NCI-H1105 (cell line): ENCODE measurements around the gene ATG10.

ENCODE experiments used
- DNase-seq: peaks from one replicate; lab custom pipeline; 2025; lab: John Stamatoyannopoulos, UW

The ATG10 gene

DNA sequence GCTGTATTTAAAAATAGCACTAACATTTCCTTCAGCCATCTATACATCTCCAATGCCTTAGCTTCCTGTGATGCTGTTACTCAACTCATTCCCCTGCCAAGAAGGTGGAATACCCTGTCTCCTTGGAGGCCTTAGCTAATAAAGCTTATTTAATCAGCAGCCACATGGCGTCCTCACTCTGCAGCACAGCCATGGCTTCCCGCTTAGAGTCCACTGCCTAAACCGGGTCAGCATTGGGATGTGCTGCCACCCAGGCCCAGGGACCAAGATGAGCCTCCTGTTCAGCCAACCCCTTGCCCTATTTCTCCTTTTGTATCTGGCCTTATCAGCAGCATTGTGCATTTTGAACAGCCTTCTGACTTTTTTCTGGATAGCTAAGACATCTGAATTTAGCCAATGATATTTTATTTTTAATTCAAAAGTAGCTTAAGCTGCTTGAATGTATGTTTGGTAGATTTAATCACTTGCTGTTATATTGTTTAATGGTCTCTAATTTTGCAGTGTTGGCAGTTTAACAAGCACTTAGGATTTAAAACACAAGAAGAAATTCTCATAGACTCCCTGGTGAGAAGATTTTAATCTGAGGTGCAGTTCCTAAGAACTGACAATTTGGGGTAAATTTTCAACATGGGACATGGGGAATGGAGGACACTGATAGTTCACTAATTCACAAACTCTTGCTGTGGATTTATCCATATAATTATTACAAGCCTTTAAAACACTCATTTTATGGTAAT, 193.3 kb downstream of the ATG10 start:
- DNase-seq: no peak

DNA sequence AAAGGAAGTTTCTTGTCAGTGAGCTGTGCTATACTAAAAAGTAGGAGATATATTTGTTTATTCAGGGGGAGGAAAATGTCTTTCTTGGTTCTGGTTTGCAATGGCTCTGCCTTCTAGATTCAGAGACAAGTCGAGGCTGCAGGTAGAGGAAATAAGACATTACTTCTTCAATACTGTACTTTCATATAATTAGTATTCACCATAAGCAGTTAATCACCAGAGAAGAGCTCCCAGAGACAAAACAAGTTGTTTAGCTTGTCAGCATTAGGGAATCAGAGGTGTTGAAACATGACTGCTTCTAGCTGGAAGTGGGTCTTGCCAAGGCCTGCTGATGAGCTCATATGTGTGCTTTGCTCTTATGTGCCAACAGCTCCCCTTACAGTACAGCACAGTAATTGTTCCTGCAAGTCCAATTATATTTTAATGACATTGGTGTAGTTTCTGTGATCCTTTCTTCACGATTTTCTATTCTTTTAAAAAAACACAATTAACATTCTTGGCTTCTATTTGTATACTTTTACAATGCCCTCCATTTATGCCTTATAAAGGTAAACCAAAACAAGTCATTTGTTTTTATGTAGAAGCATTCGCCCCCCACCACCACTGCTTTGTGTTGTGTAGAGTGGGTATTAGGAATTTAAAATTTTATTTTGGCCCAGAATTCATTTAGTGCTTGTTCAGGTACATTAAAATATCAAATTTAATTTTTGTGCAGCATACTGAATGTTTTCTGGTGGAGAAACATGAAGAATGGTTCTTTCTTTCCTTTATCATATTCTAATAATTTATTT, 194.1 kb downstream of the ATG10 start:
- DNase-seq: peak; percentile 61

DNA sequence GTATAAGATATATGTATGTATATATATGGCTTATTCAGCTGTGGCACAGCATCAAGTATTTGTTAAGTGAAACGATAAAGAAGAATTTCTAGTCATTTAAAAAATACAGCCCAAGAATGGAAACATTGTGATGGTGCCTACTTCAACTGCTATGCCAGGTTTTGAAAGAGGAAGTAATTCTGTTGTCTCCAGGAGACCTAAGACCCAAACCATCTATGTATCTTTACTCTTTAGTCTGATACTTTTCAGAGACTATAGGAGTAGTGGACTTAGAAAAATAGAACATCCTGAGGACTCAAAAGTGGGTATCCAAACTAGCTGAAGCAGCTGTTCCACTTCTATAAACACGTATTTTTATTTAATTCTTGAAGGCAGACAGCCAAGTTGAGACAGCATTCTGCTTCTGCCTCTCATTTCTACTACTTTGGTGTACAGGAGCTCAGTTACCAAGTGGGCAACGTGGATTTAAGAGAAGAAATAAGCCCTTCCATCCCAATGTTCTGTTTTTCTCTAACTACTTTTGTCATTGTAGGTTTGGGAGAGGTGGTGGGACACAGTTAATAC, 195.6 kb downstream of the ATG10 start:
- DNase-seq: no peak

DNA sequence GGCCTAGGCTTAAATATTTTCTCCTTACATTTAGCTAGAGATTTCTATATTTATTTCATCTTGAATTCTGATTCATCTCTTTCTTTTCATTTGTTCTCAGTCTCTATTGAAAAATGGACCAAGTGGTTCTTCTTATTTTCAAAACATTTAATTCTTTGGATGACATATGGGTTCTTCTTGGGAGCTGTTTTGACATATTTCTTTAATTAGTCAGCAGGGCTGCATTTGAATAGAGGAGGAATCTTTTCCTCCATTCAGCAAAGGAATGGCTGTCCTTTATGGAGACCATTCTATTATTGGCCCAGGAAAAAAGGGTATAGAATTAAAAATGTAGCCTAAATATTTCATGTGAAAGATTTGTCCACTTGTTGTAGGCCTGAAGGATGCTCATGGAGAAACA, 196.5 kb downstream of the ATG10 start:
- no peak for DNase-seq

DNA sequence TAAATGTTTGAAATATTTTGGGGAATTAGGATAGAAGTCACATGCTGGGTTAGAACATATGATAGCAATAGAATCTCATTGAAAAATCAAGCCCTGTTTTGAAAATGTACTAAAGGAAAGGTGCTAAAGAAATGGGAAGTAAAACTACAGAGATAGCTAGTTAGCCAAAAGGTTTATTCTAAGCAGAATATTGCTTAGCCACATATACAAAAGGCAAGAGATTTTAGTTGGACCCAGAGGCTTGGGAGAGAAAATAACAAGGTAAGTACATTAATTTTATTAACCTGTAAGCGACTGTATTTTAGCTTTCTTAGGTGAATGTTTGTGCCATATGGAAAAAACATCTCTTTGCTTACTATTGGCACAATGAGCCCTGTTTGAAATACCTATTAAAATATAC, 198.1 kb downstream of the ATG10 start:
- no peak for DNase-seq

DNA sequence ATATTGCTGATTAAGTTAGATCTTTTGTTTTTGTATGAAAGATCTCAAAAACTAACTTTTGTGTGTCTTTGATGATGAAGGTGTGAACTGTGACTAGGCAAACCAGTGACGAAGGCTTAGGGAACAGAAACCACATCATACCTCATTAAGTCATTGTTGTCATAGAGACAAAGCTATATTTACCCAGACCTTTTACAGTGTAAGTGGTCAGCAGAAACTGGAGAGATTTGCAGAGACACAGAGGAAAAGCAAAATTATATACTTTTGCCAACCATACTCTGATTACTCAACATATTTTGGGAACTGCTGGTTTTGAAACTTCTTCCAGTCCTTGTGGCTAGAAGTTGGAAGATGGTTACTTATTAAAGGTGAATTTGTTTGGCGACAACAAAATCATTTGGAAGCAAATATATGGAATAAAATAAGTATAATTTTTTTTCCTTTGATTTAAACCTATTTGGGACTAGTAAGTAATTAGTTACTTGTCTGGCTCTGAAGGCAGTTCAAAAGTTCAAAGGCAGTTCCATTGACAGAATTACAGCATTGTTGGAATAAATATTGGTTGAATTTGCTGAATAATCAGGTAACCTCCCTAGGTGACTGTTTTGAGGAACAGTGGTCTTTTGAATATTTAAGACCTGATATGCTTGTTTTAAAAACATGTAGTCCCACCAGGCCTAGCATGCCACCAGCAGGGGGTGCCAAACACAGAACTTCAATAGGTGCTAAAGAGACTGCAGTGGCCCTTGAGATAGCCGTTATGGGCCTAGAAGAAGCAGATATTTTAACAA, 202.5 kb downstream of the ATG10 start:
- DNase-seq: peak; percentile 4

DNA sequence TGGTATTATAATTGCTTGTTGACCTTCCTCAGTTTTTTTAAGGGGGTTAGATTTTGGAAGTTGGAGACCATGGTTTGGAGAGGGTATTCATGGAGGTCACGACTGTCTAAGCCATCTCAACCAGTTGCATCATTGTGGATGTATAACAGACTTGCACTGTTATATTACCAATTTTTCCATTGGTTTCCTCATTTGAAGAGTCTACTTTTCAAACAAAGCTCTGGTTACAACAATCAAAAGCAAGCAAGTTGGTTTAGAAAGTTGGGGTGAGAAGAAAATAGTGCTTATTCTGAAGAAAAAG, 203.0 kb downstream of the ATG10 start:
- no peak for DNase-seq

DNA sequence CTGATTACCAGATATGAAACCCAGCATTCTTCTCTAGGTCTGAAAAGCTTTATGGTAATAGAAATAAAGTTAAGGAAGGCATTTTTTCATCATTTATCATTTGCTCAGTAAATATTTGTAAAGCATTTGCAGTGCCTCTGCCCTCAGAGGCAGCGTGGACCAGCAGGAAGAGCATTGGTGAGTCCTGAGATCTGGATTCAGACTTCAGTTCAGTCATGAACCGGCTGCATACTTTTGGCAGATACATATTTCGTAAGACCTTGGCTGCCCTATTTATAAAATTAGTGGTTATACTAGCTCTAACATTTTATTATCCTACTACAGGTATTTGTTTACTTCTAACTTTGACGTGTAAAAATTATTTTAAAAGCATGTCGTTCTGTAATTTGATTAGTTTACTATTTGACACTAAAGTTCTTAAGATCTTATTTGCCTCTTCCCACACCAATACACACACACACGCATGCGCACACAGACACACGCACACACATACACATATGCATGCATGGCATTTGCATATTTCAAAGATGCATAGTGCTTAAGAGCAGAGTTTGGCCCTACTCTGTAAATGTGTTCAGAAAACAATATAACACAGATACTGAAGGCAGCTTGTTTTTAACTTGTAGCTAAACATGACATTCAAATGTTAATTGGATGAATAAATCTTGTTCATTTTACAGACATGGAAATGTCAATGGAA, 204.4 kb downstream of the ATG10 start:
- DNase-seq: no peak

DNA sequence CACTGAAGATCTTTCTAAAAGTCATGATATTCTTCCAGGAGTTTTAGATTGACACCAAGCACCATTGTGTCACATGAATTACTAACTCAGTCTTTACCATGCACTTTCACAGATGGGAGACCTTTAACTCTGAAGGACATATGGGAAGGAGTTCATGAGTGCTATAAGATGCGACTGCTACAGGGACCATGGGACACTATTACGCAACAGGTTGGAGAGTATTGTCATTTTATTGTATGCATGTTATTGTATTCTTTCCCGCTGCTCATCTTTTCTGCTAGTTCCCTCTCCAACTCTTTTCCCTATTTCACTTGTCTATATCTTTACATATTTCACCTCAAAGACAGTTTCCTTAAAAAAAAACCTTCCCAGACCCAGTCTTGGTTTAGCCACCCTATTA, 206.6 kb downstream of the ATG10 start:
- DNase-seq: no peak

DNA sequence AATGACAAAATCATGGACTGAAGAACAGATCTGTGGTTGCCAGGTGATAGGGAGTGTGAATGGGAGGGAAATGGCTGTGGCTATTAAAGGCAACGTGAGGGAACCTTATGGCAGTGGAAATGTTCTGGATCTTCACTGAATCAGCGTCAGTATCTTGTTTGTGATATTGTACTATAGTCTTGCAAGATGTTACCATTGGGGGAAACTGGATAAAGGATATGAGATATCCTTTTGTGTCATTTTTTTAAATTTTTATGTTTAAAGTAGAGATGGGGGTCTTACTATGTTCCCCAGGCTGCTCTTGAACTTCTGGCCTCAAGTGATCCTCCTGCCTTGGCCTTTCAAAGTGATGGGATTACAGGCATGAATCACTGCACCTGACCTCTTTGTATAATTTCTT, 210.8 kb downstream of the ATG10 start:
- no peak for DNase-seq

DNA sequence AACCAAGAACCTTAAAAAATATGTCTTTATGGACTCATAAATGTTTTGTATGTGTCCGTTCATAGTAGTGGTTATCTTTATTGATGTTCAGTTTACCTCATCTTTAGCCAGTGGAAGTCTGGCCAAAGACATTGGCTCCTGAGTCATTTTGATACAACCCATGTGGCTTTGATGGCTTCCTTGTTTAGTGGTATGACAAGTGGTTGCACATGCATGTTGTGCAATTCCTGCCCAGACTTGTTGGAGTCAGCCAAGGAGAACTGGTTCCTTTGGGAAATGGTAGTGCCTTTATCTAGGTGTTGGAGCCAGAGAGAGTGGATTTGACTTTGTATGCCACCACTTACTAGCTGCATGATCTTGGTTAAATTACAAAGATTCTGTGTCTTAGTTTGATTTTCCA, 212.0 kb downstream of the ATG10 start:
- no peak for DNase-seq

DNA sequence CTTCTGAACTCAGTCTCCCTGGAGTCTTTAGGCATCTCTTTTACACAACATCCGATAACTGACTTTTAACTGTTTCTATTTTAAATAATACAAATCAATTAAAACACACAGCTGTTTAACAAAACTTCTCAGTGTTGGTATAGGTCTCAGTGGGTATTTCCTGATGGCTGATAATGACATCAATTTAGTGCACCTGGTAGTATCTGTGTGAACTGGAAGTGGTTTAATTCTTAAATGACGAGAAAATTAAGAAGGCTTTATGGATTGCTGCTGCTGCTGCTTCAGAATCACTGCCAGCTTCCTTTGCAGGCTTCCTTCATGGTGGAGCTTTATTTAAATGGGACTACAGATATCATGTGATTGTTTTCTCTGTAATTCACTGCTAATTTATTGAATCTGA, 214.0 kb downstream of the ATG10 start:
- DNase-seq: no peak

DNA sequence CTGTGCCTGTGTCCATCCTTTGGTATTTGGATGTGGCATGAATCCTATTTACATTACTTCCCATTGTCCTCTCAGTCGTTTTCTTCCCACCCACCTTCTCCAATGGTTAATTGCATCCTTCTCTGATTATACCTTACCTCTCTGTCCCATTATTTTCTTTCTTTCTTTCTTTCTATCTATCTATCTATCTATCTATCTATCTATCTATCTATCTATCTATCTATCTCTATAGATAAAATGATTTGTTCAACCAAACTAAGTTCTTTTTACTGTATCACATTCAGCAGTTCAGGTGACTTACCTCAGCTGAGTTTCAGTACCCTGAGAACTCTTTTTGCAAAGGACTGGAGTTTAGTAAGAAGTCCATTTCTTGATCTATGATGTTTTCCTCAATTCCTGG, 225.7 kb downstream of the ATG10 start:
- no peak for DNase-seq

DNA sequence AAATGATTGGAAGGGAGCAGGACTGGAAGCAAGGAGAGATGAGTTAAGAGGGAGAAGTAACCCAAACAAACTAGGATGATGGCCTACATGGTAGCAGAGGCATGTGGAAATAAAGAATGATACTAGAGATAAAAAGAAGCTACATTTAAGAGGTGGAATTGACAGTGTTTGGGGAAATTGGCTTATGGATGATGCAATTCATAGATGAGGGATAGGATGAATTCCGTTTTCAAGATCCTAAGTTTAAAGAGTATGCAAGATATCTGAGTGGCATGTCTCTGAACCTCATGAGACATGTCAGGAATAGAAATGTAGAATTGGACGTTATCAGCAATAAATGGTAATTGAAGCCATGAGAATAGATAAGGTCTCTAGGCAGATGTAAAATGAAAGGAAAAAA, 232.7 kb downstream of the ATG10 start:
- DNase-seq: no peak

DNA sequence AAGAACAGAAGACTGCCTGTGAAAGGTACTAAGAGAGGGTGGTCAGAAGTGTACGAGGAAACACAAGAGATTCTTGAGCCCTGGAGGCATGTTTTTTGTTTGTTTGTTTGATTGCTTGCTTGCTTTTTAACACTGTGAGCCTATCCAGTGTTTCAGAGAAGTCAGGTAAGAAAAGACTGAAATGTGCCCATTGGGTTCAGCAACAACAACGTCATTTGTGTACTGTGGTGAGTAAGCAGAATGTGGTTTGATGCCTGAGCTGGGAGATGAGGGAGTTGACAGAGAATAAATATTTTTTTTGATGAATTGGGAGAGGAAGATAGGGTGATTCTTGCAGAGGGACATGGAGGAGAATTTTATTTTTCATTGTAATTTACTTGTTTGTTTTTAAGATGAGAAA, 233.2 kb downstream of the ATG10 start:
- DNase-seq: no peak

DNA sequence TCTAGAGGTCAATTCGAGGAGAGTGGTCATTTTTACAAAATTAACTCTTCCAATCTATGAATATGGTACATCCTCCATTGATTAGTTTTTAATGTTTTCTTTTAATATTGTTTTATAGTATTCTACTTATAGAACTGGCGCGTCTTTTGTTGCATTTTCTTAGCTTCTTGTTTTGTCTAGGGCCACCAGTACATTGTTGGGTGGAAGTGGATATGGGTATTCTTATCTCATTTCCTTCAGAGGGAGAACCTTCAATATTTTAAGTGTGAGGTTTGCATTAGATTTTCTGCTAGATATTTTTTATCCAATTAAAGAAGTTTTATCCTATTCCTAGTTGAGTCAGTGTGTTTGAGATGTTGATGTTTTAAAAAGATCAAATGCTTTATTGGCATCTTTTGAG, 236.5 kb downstream of the ATG10 start:
- DNase-seq: no peak

DNA sequence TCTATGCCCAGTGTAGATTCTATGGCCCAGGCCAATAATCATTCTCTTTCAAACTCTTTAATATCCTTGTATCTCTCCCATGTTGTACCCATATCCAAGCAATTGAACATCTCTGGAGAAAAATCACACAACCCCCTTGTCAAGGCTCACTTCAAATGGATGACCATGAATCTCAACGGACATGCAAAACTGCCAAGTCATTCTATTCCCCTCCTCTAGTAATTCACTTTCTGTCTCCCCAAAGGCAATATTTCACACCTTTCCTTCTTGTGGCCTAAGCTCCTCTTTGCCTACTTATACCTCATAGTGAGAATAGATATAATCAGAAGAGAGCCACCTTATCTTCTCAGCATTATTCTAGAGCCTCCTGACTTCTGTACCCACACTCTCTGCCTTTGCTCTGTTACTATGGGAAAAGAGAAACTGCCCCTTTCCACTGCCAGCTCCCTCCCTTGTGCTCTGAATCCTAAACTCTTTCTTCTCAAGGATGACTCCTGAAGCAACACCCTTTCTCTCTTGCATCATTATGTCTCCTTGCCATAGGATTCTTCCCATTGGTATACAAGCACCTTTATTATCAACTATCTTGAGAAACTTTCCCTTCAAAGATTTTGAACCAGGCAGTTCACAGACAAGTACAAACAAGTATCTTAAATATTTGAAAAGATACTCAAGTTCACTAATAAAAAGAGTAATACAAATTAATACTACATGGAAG, 240.2 kb downstream of the ATG10 start:
- DNase-seq: no peak

DNA sequence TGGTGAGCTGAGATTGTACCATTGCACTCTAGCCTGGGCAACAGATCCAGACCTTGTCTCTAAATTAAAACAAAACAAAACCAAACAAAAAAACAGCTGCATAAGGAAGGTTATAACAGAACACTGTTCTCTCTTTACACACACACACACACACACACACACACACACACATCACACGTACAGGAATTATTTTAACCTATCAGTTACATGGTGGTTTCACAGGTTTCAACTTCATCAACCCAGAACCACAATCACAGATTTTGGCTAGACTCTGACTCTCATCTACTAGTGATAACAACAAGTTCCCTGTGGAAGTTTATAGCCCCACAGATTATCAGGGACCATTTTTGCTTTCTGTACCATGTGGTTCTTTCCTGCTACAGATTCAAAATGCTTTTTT, 246.1 kb downstream of the ATG10 start:
- DNase-seq: no peak

DNA sequence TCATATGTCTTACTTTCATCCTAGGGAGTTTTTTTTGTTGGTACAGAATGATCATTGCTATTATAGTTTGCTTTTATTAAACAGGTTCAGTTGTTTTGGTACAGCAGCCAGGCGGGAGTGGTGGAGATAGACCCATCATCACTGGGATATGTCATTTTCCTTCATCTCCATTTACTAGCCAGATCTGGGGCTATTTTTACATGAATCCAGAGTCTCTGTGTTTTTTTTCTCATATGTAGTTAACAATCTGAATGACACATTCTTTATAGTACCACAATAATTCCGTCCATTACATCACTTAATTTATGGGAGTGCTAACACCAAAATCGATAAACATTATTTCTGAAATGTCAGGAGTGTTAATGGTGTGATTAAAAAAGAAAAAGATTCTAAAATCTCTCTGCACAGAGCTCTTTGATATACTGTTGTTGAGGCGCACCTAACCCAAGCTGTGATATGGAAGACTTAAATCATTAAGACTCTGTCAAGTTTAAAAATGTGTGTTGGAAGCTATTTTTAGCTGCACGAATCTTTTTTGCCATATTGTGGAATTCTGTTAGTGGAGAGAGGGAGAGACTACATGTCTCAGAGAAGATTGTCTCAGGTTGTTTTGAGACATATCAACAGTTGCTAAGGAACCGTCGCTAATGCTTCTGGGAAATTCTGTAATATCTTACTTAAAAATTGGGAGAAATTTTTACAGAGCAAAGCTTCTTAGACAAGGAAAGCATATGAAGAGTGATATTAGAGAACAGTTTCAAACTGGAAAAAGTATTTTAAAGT, 246.7 kb downstream of the ATG10 start:
- DNase-seq: no peak

DNA sequence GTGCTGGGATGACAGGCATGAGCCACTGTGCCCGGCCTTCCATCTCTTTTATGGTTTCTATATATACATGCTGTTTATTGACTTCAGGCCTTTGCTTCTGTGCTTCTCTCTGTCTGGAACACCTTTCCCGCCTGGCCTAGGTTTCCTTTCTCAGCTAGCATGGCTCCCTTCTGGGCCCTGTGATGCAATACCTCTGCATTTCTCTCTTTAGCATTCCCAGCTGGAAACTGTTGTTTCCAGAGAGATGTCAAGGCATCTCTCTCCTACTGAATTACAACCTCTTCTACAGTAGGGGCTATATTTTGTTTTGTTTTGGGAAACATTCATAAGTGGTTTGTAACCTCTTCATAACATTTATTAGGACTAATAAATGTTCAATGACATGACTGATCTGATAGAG, 249.2 kb downstream of the ATG10 start:
- no peak for DNase-seq
